ENCODE data around the gene SLC26A8. TPM values are rescaled to one million over a fixed set of nuclear protein-coding genes. Genes with fewer than 3 reads are reported as not detected.

Gene SLC26A8
- total and polyA plus RNA-seq, 2 of the 13 experiments (the other 11 are each of a cell fraction or from before 2014, with no cell fraction given) = 0.46 TPM; not detected in 1

GRCh38 chr6:36068586-36068985 lies 44.1 kb upstream of the SLC26A8 start:
- no peak for DNase-seq (ENCODE audit: low spot score)
- POLR2A ChIA-PET = interaction anchor here (1.3 to 1.4 kb wide), 2 partner anchors 27 to 40 kb away, joined by 3 read pairs; no protein-coding TSS in a partner anchor
- peaks cover 80% of the 10 kb centered on the region for H3K79me2 ChIP-seq (ENCODE audit: insufficient read depth, low read length)

More at GRCh38 chr6:36068586-36068985, 44.1 kb upstream of the SLC26A8 start:
- intact Hi-C loops (cut with micrococcal nuclease; ENCODE audit: unreplicated experiment) = no loop called here
- H3K9me3 ChIP-seq (ENCODE audit: low read length) = no peaks in the 10 kb centered on the region
- WGBS (ENCODE audit: low lambda C conversion rate) = 96% methylated on average over 3 of the region's 3 CpGs
- no peak overlapping the region for H3K4me2 ChIP-seq (ENCODE audit: low read depth, low read length)
- no TSS peak for BruUV-seq (replicated peaks)
- H3K27ac ChIP-seq (ENCODE audit: extremely low read length, insufficient read depth, low read length) = no peak overlapping the region
- no peaks in the 10 kb centered on the region for H3K27me3 ChIP-seq (ENCODE audit: control insufficient read depth in 1 of 2, insufficient read depth in 2 of 2, low read length in 2 of 2)
- no peak for TF ChIP-seq ZNF589 (CRISPR knock-in tag; conservative IDR thresholded peaks at IDR 0.05)
- peak in 1 of 2 experiments; percentile 49; a peak in 1 of 4 replicates for TF ChIP-seq REST (IDR thresholded peaks at IDR 0.05; ENCODE audit: borderline replicate concordance in 1 of 2, low read depth in 1 of 2, low read length in 2 of 2)
- H3K9ac ChIP-seq (ENCODE audit: insufficient read depth, low read depth, low read length) = no peak overlapping the region
- peaks cover 5% of the 10 kb centered on the region; the same call in 1 of the 2 replicates for H4K20me1 ChIP-seq (ENCODE audit: insufficient read depth, low read length)
- FAIRE-seq = no peak
- H2AFZ ChIP-seq (ENCODE audit: low read length) = no peak overlapping the region
- peaks cover 0 to 11% of the 10 kb centered on the region in 2 experiments; a peak in 2 of 5 replicates for H3K36me3 ChIP-seq (replicated peaks in 1 of 2; ENCODE audit: control insufficient read depth in 1 of 2, insufficient read depth in 2 of 2, low read length in 2 of 2)
- in situ Hi-C loops (cut with HindIII; ENCODE audit: extremely low pct_ligation_motif_present, low pct_unique_long_range_greater_than_20kb) = no loop called here
- no peak overlapping the region for H3K4me3 ChIP-seq (replicated peaks in 1 of 3; ENCODE audit: insufficient read depth in 1 of 3, low read depth in 2 of 3, low read length in 3 of 3)
- CTCF ChIA-PET (ENCODE audit: low intra/inter-chr PET ratio, low total read pairs) = no interaction called here
- peaks cover 60% of the 10 kb centered on the region for H3K4me1 ChIP-seq (ENCODE audit: insufficient read depth, low read length)
- no peak for ATAC-seq
